Ecto neural progenitor cell (in vitro differentiated cells): ENCODE measurements around the gene KRTAP5-5.

ENCODE experiments used
- DNase-seq: peaks from one replicate; pipeline ENCODE4 v3.0.0-alpha.2; 2018; ENCODE audit warnings: low spot score

The KRTAP5-5 gene

DNA sequence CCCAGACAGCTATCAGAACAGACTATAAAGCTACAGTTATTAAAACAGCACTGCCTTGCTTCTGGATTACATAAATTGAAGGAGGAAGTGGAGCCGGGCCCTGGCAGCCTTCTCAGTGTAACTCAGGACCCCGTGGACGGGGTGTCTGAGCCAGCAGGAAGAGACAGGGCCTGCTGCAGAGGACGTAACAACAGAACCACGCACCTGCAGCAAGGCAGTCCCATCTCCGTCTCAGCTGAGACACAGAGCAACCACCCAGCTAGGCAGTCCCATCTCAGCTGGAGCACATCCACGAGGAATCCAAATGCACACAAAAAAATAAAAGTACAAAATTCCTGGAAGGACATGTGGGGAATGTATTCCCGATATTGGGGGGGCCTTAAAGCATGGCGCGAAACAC is 50.3 kb downstream of the KRTAP5-5 start:
- DNase-seq, result no peak
